Fibroblast of upper back skin (primary cell): ENCODE results near the gene KCNT1.

Experiments
- DNase-seq: peaks from one replicate; pipeline ENCODE4 v3.0.0-alpha.2; 2013

The KCNT1 gene

GRCh38 chr9:135728436-135729110, 26.6 kb downstream of the KCNT1 start:
- no peak for DNase-seq

DNA sequence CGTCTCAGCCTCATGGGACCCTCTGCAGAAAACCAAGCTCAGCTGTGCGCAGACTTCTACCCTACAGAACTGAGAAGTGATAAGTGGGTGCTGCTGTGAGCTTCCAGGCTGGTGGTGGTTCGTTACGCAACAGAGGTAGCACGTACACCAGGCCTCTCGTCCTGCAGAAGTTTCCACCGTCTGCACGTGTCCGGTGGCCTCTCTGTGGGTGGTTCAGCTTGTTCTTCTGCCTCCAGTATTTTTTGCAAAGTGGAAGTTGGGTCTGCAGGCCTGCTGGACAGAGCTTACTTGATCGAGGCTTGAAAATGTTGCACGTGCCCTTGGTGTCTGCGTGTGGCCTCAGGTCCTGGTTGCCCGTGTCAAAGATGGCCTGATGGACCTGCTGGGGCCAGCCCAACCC, 27.5 kb downstream of the KCNT1 start:
- DNase-seq, result no peak

- DNase-seq, result no peak
These were observed 29.5 kb downstream of the KCNT1 start for GRCh38 chr9:135731454-135731853.

DNA sequence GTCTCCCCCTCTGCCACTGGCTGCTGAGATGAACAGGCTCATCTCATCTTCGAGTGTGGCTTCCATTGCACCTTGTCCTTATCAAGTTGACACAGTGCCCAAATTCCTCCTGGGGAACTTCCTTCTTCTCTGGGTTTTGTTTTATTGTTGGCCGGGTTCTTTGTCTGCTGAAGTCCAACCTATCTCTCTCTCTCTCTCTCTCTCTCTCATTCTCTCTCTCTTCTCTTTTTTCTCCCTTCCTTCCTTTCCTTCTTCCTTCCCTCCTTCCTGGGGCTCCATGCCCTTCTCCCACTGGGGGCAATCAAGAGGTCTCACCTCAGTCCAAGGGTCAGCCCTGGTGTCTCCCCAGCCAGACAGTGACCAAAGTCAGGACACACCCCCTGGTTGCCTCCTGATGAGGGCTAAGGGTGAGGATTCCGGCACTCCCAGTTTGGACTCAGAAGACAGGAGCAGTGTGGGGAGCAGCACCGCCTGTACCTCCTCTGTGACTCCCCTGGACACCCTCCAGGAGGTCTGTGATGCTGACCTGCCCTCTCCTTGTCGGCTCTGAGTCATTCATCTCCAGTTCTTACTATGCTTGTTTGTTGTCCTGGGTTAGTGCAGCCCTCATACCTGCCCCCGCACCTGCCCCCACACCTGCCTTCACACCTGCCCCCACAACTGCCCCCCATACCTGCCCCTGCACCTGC, 30.7 kb downstream of the KCNT1 start:
- DNase-seq, result no peak

GRCh38 chr9:135734616-135735144, 32.7 kb downstream of the KCNT1 start:
- DNase-seq, result no peak

GRCh38 chr9:135736272-135736978, 34.4 kb downstream of the KCNT1 start:
- no peak for DNase-seq

DNA sequence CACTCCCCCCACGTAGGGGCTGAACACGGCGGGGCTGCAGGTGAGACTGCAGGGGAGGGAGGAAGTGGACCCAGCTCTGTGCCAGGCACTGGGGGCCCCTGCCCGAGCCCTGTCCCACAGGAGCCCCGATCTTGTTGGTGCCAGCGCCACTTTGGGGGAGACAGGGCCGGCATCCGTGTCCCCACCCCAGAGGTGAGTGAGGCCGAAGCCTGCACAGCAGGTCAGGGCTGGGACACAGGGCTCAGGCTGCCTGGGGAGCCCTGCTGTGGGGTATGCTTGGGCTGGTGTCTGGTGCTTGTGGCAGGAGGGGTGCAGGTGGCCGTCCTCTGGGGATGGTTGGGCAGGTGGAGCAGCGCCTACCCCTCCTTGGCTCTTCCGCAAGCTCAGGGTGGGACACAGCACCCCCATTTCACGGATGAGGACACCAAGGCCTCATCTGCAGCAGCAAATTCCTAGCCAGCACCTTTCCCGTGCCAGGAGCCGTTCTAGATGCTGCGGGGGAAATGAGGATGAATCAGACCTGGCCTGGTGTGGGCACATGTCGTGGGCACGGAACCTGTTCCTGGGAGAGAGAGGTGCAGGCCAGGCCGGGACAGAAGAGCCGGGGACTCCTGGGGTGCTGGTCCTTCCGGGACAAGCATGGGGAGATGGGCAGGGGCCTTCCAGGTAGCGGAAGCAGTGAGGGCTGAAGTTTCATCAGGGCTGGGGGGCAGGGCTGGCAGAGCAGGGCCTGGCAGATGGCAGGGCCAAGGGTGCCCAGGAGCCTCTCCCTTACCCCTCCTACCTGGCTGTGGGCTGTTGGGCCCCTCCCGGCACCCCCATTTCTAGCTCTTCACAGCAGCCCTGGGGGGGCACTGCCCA, 35.2 kb downstream of the KCNT1 start:
- no peak for DNase-seq

GRCh38 chr9:135737840-135738521, 36.0 kb downstream of the KCNT1 start:
- DNase-seq, result no peak

GRCh38 chr9:135739271-135740220, 37.6 kb downstream of the KCNT1 start:
- DNase-seq, result no peak

- no peak for DNase-seq
These were observed 39.6 kb downstream of the KCNT1 start for GRCh38 chr9:135741276-135742219.

GRCh38 chr9:135743021-135743420, 41.0 kb downstream of the KCNT1 start:
- no peak for DNase-seq

DNA sequence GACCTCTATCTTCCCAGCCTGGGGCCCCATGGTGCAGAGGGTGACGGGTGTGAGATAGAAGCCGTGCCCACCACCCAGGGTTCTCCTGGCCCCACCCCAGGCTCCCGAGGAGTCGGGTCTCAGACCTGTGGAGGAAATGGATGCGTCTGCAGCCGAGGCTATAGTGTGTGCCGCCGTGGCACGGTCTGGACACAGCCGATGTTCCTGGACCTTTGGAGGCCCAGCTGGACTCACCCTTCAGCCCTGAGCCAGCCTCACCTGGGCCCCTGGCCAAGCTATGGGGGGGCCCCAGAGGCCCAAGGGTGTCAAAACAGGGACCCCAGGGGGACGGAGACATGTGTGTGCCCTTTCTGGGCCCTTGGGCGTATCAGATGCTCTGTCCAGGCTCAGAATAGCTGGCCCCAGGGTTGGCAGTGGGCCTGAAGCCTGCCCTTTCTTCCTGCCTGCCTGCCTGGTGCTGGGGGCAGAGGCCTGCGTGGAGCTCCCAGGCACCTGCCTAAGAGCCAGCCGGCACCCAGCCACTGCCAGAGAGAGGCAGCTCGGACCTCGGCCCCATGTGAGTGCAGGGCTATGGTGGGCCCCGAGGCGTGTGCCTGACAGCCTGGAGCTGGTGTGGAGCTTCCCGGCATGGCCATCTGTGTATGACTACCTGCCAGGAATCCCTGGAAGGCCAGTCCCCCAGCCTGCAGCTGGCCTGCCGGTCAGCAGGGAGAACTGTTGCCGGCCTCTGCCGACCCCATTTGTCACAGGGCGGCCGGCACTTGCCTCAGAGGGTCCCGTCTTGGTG, 41.8 kb downstream of the KCNT1 start:
- DNase-seq, result no peak

DNA sequence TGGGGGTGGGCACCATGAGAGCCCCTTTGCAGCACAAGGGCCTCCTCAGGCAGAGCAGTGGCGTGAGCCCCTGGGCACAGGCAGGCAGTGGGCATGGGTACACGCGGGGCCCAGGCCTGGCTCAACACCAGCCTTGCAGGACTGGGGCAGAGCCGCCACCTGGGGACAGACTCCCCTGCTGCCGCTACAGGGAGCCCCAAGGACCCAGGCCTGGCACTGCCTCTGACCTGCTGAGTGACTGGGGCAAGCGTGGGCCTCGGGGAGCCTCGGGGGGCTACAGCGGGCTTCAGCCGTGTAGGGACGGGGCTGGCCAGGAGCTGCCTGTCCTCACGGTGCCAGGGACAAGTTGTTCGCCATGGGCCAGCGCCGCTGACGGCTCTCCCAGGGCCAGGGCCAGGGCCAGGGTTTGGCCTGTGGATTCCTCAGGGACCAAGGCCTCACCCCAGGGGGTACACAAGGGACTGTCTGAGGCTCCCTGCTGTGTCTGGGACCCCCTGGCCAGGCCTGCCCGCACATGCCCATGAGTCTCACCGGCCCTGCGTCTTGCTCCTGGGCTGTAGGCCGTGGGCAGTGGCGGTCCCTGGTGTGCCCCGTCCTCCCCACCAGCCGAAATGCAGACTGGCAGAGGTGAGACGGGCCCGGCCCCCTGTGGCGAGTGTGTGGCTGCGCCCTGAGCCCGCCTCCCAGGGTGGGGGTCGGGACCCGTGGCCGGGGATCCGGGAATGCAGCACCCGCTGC, 42.5 kb downstream of the KCNT1 start:
- DNase-seq, result no peak

DNA sequence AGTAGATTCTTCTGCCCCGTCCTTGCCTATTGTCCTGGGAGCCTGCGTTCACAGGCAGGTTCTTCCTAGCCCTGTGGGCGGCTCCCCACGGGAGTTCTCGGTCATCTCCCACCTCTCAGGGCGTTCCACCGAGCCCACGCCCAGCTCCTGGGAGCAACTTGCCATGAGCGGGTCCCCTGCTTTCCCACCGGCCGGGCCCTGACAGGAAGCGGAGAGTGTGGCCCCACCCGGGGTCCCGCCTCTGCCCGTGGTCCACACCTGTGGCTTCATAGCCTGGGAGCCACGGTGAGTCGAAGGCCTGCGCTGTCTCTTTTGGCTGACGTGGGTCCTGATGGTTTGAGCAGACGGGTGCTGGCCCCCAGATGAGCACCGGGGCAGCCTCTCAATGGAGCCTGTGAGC, 43.2 kb downstream of the KCNT1 start:
- no peak for DNase-seq

DNA sequence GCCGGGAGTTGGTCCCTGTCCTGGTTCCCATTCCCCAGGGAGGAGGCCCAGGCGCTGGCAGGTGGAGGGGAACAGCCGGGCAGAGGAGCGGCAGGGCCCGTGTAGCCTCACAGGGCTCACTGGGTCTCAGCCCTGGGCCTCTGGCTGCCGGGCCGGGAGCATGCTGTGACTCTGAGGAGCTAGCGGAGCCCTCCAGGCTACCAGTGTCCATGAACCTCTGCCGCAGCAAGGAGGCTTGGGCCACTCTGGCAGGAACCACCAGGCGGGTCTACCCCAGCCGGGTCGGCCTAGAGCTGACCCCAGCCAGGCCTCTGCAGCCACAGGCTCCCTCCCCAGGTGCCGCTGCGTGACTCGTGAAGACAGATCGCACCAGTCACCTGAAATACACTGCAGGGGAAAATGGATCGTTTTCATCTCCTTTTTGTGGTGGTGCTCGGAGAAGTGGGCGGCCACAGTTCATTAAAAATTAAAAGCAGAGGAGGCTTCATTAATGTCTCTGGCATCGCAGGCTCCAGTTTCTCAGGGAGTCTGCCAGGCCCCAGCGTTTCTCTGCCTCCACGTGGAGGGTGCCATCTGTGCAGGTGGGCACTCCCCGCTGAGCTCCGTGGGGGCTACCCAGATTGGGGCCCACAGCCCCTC, 43.8 kb downstream of the KCNT1 start:
- DNase-seq, result no peak

DNA sequence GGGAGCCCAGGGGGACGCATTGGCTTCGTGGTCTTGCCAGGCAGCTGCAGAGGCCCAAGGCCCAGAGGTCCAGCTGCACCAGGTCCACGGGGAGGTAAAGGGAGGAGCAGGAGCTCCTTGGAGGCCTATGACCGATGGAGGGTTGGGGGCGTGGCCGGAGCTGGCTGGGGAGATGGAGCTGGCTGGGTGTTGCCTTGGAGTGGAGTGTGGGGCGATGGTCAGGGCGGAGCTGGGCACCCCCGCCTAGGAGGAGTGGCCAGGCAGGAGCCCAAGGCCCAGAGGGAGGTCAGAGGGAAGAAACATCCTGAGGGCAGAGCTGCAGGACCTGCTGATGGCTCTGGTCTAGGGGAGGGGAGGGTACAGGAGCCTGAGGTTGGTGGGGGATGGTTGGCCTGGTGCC, 44.6 kb downstream of the KCNT1 start:
- no peak for DNase-seq

DNA sequence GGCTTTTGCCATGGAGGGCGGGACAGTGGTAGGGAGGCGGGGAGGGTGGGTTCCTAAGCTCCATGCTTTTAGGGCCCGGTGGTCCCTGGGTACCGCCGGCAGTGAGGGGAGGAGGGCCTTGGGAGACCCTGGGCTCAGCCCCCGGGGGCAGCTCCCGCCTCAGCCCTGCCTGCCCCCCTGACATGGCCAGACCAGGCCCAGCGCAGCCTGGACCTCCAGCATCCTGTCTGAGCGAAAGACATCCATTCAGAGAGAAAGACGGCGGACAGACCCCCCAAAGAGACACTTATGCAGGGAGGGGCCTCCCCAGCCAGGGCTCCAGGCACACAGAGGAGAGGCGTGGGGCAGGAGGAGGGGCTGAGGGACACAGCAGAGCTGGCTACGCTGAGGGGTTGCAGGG, 45.3 kb downstream of the KCNT1 start:
- DNase-seq, result no peak

GRCh38 chr9:135748676-135749075, 46.7 kb downstream of the KCNT1 start:
- no peak for DNase-seq
